ENCODE data around the gene AGTR2. TPM values are rescaled to one million over a fixed set of nuclear protein-coding genes. Genes with fewer than 3 reads are reported as not detected.

The AGTR2 gene
- total RNA-seq, 4 donors from 2014 or later: not detected

DNA sequence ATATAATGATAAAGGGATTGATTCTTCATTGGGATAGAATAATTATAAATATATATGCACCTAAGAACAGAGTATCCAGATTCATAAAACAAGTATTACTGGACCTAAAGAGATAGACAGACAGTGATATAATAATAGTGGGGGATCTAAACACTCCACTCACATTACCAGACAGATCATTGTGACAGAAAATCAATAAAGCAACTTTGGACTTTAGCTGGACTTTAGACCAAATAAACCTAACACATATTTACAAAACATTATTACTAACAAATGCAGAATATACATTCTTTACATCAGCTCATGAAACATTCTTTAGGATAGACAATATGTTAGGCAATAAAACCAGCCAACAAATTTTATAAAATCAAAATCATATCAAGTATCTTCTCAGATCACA lies 14.6 kb downstream of the AGTR2 start:
- H3K27ac ChIP-seq: no peak overlapping the region
- intact Hi-C loops (cut with DNase I): no loop called here
- H3K4me1 ChIP-seq: no peaks in the 10 kb centered on the region
- no peaks in the 10 kb centered on the region for H3K27me3 ChIP-seq
- no peak for TF ChIP-seq POLR2A (IDR thresholded peaks at IDR 0.05)
- TF ChIP-seq, protein P1, sequence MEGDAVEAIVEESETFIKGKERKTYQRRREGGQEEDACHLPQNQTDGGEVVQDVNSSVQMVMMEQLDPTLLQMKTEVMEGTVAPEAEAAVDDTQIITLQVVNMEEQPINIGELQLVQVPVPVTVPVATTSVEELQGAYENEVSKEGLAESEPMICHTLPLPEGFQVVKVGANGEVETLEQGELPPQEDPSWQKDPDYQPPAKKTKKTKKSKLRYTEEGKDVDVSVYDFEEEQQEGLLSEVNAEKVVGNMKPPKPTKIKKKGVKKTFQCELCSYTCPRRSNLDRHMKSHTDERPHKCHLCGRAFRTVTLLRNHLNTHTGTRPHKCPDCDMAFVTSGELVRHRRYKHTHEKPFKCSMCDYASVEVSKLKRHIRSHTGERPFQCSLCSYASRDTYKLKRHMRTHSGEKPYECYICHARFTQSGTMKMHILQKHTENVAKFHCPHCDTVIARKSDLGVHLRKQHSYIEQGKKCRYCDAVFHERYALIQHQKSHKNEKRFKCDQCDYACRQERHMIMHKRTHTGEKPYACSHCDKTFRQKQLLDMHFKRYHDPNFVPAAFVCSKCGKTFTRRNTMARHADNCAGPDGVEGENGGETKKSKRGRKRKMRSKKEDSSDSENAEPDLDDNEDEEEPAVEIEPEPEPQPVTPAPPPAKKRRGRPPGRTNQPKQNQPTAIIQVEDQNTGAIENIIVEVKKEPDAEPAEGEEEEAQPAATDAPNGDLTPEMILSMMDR (IDR thresholded peaks at IDR 0.05): no peak
- H3K36me3 ChIP-seq: no peaks in the 10 kb centered on the region
- no peak for DNase-seq
- no peak overlapping the region for H3K4me3 ChIP-seq
- H3K9me3 ChIP-seq: no peaks in the 10 kb centered on the region

GRCh38 chrX:116194649-116195048 lies 24.1 kb downstream of the AGTR2 start:
- intact Hi-C loops (cut with DNase I): no loop called here
- Histone ChIP-seq H3K27me3 (no peaks in the 10 kb centered on the region), H3K9me3 (no peaks in the 10 kb centered on the region), H3K4me1 (no peaks in the 10 kb centered on the region), H3K27ac (no peak overlapping the region), H3K4me3 (no peak overlapping the region), H3K36me3 (no peaks in the 10 kb centered on the region)
- DNase-seq: no peak
- no peak for TF ChIP-seq POLR2A (IDR thresholded peaks at IDR 0.05)
- TF ChIP-seq, protein P1 (IDR thresholded peaks at IDR 0.05): no peak

DNA sequence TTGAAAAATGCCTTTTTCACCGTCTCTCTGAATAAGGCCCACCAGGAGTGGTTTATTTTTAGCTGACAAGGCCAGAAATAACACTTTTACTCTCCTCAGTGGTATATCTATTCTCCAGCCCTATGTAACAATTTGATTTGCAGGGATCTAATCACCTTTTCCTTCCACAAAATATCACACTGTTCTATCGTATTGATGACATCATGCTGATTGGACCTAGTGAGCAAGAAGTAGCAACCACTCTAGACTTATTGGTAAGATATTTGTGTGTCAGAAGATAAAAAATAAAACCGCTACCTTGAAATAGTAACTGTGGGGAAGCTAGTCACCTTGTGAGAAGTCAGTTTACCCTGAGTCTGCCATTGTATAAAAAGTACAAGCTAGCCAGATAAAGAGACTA lies 27.7 kb downstream of the AGTR2 start:
- no peaks in the 10 kb centered on the region for H3K4me1 ChIP-seq
- no peak overlapping the region for H3K4me3 ChIP-seq
- WGBS, 2 donors: 36 to 52% methylated on average over 3 of the region's 3 CpGs
- DNase-seq: no peak
- no peaks in the 10 kb centered on the region for H3K27me3 ChIP-seq
- intact Hi-C loops (cut with DNase I): no loop called here
- TF ChIP-seq POLR2A (IDR thresholded peaks at IDR 0.05): no peak
- TF ChIP-seq, protein P1 (IDR thresholded peaks at IDR 0.05): no peak
- no peaks in the 10 kb centered on the region for H3K36me3 ChIP-seq
- no peak overlapping the region for H3K27ac ChIP-seq
- no peaks in the 10 kb centered on the region for H3K9me3 ChIP-seq

- 36 to 69% methylated on average over 3 of the region's 3 CpGs for WGBS, 2 donors
Measured at GRCh38 chrX:116198810-116199209, 28.3 kb downstream of the AGTR2 start.

DNA sequence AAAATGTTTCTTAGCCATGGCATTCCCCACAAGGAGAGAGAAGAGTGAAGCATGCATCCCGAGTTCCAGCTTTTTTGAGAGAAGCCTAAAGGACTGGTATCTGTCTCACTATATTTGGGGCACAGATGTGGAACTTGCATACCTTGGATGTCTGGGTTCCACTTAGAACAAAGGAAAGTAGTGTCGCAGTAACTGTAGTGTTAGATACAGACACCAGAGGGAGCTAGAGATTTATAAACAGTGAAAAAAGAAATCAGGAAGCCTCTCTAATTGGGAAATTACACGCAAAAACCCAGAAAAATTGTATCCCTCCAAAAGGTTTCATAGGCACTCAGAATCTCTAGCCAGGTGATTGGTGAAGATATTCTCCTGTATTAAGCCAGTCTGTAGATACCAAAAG lies 34.4 kb downstream of the AGTR2 start:
- no peaks in the 10 kb centered on the region for H3K4me1 ChIP-seq
- no peak for DNase-seq
- no peak overlapping the region for H3K4me3 ChIP-seq

More at GRCh38 chrX:116198810-116199209, 28.3 kb downstream of the AGTR2 start:
- H3K27ac ChIP-seq: no peak overlapping the region
- H3K4me1 ChIP-seq: no peaks in the 10 kb centered on the region
- H3K36me3 ChIP-seq: no peaks in the 10 kb centered on the region
- no peaks in the 10 kb centered on the region for H3K27me3 ChIP-seq
- intact Hi-C loops (cut with DNase I): no loop called here
- TF ChIP-seq, protein P1 (IDR thresholded peaks at IDR 0.05): no peak
- TF ChIP-seq POLR2A (IDR thresholded peaks at IDR 0.05): no peak
- DNase-seq: no peak
- no peak overlapping the region for H3K4me3 ChIP-seq
- no peaks in the 10 kb centered on the region for H3K9me3 ChIP-seq

More for the DNA sequence above, 34.4 kb downstream of the AGTR2 start:
- H3K27ac ChIP-seq: no peak overlapping the region
- intact Hi-C loops (cut with DNase I): no loop called here
- H3K27me3 ChIP-seq: no peaks in the 10 kb centered on the region
- 2 to 5% methylated on average over 3 of the region's 3 CpGs for WGBS, 2 donors
- TF ChIP-seq, protein P1 (IDR thresholded peaks at IDR 0.05): peak in 5 of 6 experiments; percentile 52 to 65 (median 63)
- no peak for TF ChIP-seq POLR2A (IDR thresholded peaks at IDR 0.05)
- H3K9me3 ChIP-seq: no peaks in the 10 kb centered on the region
- no peaks in the 10 kb centered on the region for H3K36me3 ChIP-seq
